HepG2 (cell line): ENCODE data around the gene GALNT12. TPM values are rescaled to one million over a fixed set of nuclear protein-coding genes. Genes with fewer than 3 reads are reported as not detected.

Source experiments
- ATAC-seq: fragments of 200-7000 bp; cut with Tn5 transposase; 3 replicates; pipeline ENCODE4 v1.9.1; 2020; ENCODE audit warnings: mild to moderate bottlenecking, moderate library complexity
- BruUV-seq: library from RNA; stranded (reverse); fragments of 400-500 nt; replicated peaks from 2 replicates; lab custom pipeline; 2021; lab: Mats Ljungman, UMichigan
- CTCF ChIA-PET: fragments of 300-600 bp; formaldehyde crosslinking; extraction: SDS; loops from one replicate; lab custom pipeline; 2021; ENCODE audit warnings: low total read pairs, inconsistent platforms, low intra/inter-chr PET ratio; lab: Yijun Ruan, JAX
- POLR2A ChIA-PET: fragments of 350-600 bp; sonication (Branson Sonifier 250); formaldehyde crosslinking; loops from one replicate; lab custom pipeline; 2020; ENCODE audit warnings: antibody characterized with exemption, inconsistent platforms; lab: Yijun Ruan, JAX
- DNase-seq: peaks from one replicate; pipeline ENCODE4 v3.0.0-alpha.2; 2015; ENCODE audit warnings: low spot score
- FAIRE-seq: peaks from 3 replicates; lab custom pipeline; 2011; peaks lifted over from hg19 to GRCh38; lab: Jason Lieb, UNC
- H2AFZ ChIP-seq: one replicate; pipeline ENCODE4 v1.6.1; 2011; ENCODE audit warnings: low read length, inconsistent platforms
- H3K27ac ChIP-seq: fragments of 300-600 bp; 3 replicates; pipeline ENCODE4 v1.8.0; 2011; ENCODE audit warnings: mixed run types, mild to moderate bottlenecking, mixed read lengths, low read length, inconsistent platforms; ENCODE audit not compliant: insufficient read depth; ENCODE audit errors: extremely low read length
- H3K27me3 ChIP-seq, 2 experiments: fragments of 200-600 bp in 1 of 2; 2 replicates in 1 of 2; 3 replicates in 1 of 2; pipeline versions ENCODE4 v1.6.0 to v1.8.0; 2011; ENCODE audit warnings: low read length in 2 of 2, mild to moderate bottlenecking in 2 of 2, moderate library complexity in 2 of 2, inconsistent platforms in 1 of 2; ENCODE audit not compliant: insufficient read depth in 2 of 2, control insufficient read depth in 1 of 2
- H3K36me3 ChIP-seq, 2 experiments: fragments of 200-600 bp in 1 of 2; replicated peaks in 1 of 2; 2 replicates in 1 of 2; 3 replicates in 1 of 2; pipeline versions ENCODE4 v1.5.1 to v1.8.0; 2011; ENCODE audit warnings: low read length in 2 of 2, inconsistent platforms in 1 of 2; ENCODE audit not compliant: insufficient read depth in 2 of 2, control insufficient read depth in 1 of 2
- H3K4me1 ChIP-seq: 2 replicates; pipeline ENCODE4 v1.5.1; 2012; ENCODE audit warnings: low read length, inconsistent platforms; ENCODE audit not compliant: insufficient read depth
- H3K4me2 ChIP-seq: 2 replicates; pipeline ENCODE4 v1.6.0; 2011; ENCODE audit warnings: low read depth, low read length, inconsistent platforms
- H3K4me3 ChIP-seq, 3 experiments: fragments of 200-600 bp in 1 of 3; sonication (generic), shearing (Covaris generic) in 1 of 3; replicated peaks in 1 of 3; 2 replicates each; pipeline ENCODE4 v1.5.1; 2011 to 2016; ENCODE audit warnings: low read length in 3 of 3, inconsistent platforms in 2 of 3, low read depth in 2 of 3, mild to moderate bottlenecking in 2 of 3, control low read depth in 1 of 3, mixed read lengths in 1 of 3; ENCODE audit not compliant: insufficient read depth in 1 of 3
- H3K79me2 ChIP-seq: one replicate; pipeline ENCODE4 v1.6.1; 2011; ENCODE audit warnings: low read length, inconsistent platforms; ENCODE audit not compliant: insufficient read depth
- H3K9ac ChIP-seq: 2 replicates; pipeline ENCODE4 v1.6.0; 2011; ENCODE audit warnings: mild to moderate bottlenecking, low read depth, low read length, inconsistent platforms; ENCODE audit not compliant: insufficient read depth
- H3K9me3 ChIP-seq: 2 replicates; pipeline ENCODE4 v1.5.1; 2012; ENCODE audit warnings: mild to moderate bottlenecking, low read length
- H4K20me1 ChIP-seq: 2 replicates; pipeline ENCODE4 v1.6.0; 2011; ENCODE audit warnings: inconsistent platforms, mild to moderate bottlenecking, low read length, moderate library complexity; ENCODE audit not compliant: insufficient read depth
- BCL6 ChIP-seq: IDR thresholded peaks from 2 replicates; pipeline ENCODE4 v1.6.1; 2016; ENCODE audit warnings: missing genetic modification reagents, missing compliant biosample characterization
- CEBPZ ChIP-seq: IDR thresholded peaks from 2 replicates; pipeline ENCODE4 v1.6.1; 2012; ENCODE audit warnings: low read length, improper control_type of control experiment
- NRL ChIP-seq: sonication (generic); formaldehyde crosslinking; IDR thresholded peaks from 2 replicates; pipeline ENCODE4 v1.5.0; 2020; ENCODE audit warnings: missing genetic modification reagents, mild to moderate bottlenecking, moderate library complexity, borderline replicate concordance
- PAWR ChIP-seq: sonication (generic); formaldehyde crosslinking; IDR thresholded peaks from 2 replicates; pipeline ENCODE4 v1.4.0; 2020; ENCODE audit warnings: missing genetic modification reagents, mild to moderate bottlenecking, borderline replicate concordance
- RELA ChIP-seq: sonication (generic); formaldehyde crosslinking; IDR thresholded peaks from 2 replicates; pipeline ENCODE4 v1.4.0; 2020; ENCODE audit warnings: missing genetic modification reagents
- TRAFD1 ChIP-seq: sonication (generic); formaldehyde crosslinking; IDR thresholded peaks from 2 replicates; pipeline ENCODE4 v1.5.1; 2020; ENCODE audit warnings: missing genetic modification reagents, mild to moderate bottlenecking, borderline replicate concordance
- ZNF292 ChIP-seq: sonication (generic); formaldehyde crosslinking; IDR thresholded peaks from 2 replicates; pipeline ENCODE4 v1.8.1; 2022; ENCODE audit warnings: mild to moderate bottlenecking, low read depth, missing genetic modification reagents, borderline replicate concordance
- ZNF550 ChIP-seq: sonication (generic); formaldehyde crosslinking; IDR thresholded peaks from 2 replicates; pipeline ENCODE4 v1.4.0; 2020; ENCODE audit warnings: mild to moderate bottlenecking, missing genetic modification reagents, borderline replicate concordance
- ZNF639 ChIP-seq: conservative IDR thresholded peaks from 2 replicates; pipeline ENCODE4 v1.6.1; 2018; ENCODE audit warnings: missing genetic modification reagents
- WGBS: methylation state at CpG from one replicate; pipeline ENCODE4 v1.1.6; 2017; ENCODE audit warnings: low lambda C conversion rate; 5-methylcytosine and 5-hydroxymethylcytosine counted together
- in situ Hi-C: cut with HindIII; loops from 2 replicates; pipeline ENCODE4 v1.10.0; 2017; ENCODE audit warnings: low pct_unique_long_range_greater_than_20kb; ENCODE audit not compliant: extremely low pct_ligation_motif_present
- intact Hi-C: fragments of 100-400 bp; cut with micrococcal nuclease; formaldehyde crosslinking; loops from one replicate; pipeline ENCODE4 v1.10.0; 2022; ENCODE audit not compliant: unreplicated experiment
- polyA plus RNA-seq, 8 experiments: library from polyadenylated mRNA; depleted of rRNA in 3 of 8; stranded (reverse) in 7 of 8; unstranded in 1 of 8; fragments of >200 nt; fragmentation: Illumina TruSeq in 4 of 8; extraction: Trizol in 4 of 8; gene quantifications; 2 replicates each; pipeline versions ENCODE4 v1.2.1 to v1.2.3, GENCODE V29; 2011 to 2016; ENCODE audit warnings: low read depth in 4 of 8, missing spikeins in 1 of 8, mixed read lengths in 1 of 8; ENCODE audit not compliant: insufficient read depth in 1 of 8
- total RNA-seq, 5 experiments: library from RNA; depleted of rRNA; stranded (reverse); fragments of >200 nt; fragmentation: Illumina TruSeq; extraction: Trizol; gene quantifications; 2 replicates each; pipeline ENCODE4 v1.2.3, GENCODE V29; 2016; ENCODE audit warnings: low read depth in 1 of 5

The GALNT12 gene
- total and polyA plus RNA-seq, 2 of the 13 experiments (the other 11 are each of a cell fraction or from before 2014, with no cell fraction given) = 0.07 TPM; not detected in 1

GRCh38 chr9:98834386-98834785 is 26.9 kb downstream of the GALNT12 start:
- H3K9ac ChIP-seq = no peak overlapping the region
- no TSS peak for BruUV-seq
- H2AFZ ChIP-seq = no peak overlapping the region
- FAIRE-seq = no peak
- intact Hi-C loops (no loop called here), in situ Hi-C loops (no loop called here)
- no peak for DNase-seq
- no peak overlapping the region for H3K4me2 ChIP-seq
- no peak overlapping the region for H3K4me3 ChIP-seq
- no peaks in the 10 kb centered on the region for H3K9me3 ChIP-seq
- H3K36me3 ChIP-seq = no peaks in the 10 kb centered on the region
- no peaks in the 10 kb centered on the region for H4K20me1 ChIP-seq
- H3K27me3 ChIP-seq = peaks cover 0 to 24% of the 10 kb centered on the region in 2 experiments; a peak in 3 of 5 replicates
- WGBS = 49% methylated on average over 8 of the region's 9 CpGs
- H3K27ac ChIP-seq = no peak overlapping the region
- TF ChIP-seq TRAFD1 (CRISPR knock-in tag) (no peak), CEBPZ (no peak), NRL (no peak), ZNF550 (CRISPR knock-in tag) (no peak), RELA (CRISPR knock-in tag) (no peak), BCL6 (CRISPR knock-in tag) (no peak), ZNF292 (CRISPR knock-in tag) (no peak), PAWR (CRISPR knock-in tag) (no peak), ZNF639 (CRISPR knock-in tag) (no peak)
- ChIA-PET POLR2A (no interaction called here), CTCF (no interaction called here)
- no peak for ATAC-seq
- no peaks in the 10 kb centered on the region for H3K4me1 ChIP-seq
- no peaks in the 10 kb centered on the region for H3K79me2 ChIP-seq
